ENCODE results near the gene HEXIM2. TPM values are rescaled to one million over a fixed set of nuclear protein-coding genes. Genes with fewer than 3 reads are reported as not detected.
A peak's percentile ranks its signal among the peaks of the same experiment; 100 is the strongest.

Gene HEXIM2, protein sequence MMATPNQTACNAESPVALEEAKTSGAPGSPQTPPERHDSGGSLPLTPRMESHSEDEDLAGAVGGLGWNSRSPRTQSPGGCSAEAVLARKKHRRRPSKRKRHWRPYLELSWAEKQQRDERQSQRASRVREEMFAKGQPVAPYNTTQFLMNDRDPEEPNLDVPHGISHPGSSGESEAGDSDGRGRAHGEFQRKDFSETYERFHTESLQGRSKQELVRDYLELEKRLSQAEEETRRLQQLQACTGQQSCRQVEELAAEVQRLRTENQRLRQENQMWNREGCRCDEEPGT
- 19.9 and 30.5 TPM in 2 replicates for total RNA-seq (2014; rRNA removed)
- percentile 53 among the genes with signal in this experiment for Bru-seq, nascent RNA
- percentile 58 among the genes with signal in this experiment for BruChase-seq, experiment 1, labeled RNA remaining after a 6-hour chase
- BruChase-seq, experiment 2, labeled RNA remaining after a 2-hour chase: percentile 51 among the genes with signal in this experiment
- long read RNA-seq, transcript HEXIM2-207 (3 exons, 1,246 nt): major isoform, 9 of 33 reads
- long read RNA-seq, transcript HEXIM2-204 (4 exons, 796 nt): minor isoform, 8 of 33 reads
- long read RNA-seq, partial matches to known transcripts: 6 of 33 reads
- long read RNA-seq, other reads (novel, unspliced or antisense): 8 of 33 reads

DNA sequence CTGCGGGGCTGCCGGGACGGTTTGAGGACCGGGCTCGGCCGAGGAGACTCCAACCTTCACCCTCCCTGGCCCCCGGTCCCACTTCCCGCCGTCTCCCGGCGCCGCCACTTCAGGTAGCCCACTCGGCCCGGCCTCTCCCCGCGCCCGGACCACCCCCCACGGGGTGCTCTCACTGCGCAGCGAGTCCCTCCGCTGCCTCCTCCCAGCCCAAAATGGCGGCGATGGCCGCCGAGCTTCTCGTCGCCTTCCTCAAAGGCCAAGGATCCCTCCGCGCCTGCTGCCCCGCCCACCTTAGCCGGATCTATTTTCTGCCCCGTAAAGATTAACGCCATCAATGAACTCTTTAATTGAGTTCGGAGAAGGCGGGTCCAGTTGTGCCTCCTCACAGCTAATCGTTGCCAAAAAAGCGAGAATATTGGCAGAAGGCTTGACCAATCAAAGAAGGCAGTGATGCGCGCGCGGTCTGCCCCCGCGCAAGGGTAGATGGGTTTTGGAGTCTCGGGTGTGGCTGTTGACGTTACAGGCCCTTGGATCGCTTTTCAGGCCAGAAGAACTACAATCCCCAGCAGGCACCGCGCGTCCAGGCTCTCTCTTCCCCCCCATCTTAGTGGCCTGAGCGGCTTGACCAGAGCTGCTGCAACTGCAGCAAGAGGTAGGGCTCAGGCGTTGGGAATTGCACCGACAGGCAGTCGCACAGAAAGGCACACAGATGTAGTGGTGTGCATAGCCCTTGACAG, at the start of gene HEXIM2:
TSS of gene HEXIM2 (plus strand) at position 588 of the 737 bp plus-strand sequence. CDS start 919 bp downstream, outside the sequence.
- H3K4me3 ChIP-seq (ENCODE audit: low read length): peak within 1 kb of the TSS; percentile 83
- DNase-seq: peak; percentile 100
- H3K4me2 ChIP-seq (ENCODE audit: low read length): peak within 1 kb of the TSS; percentile 83
- TF ChIP-seq EZH2phosphoT487 (IDR thresholded peaks at IDR 0.05; ENCODE audit: borderline replicate concordance, low read length) (no peak), EZH2 (IDR thresholded peaks at IDR 0.05; ENCODE audit: low read length, unreplicated experiment) (no peak)
- TF ChIP-seq, protein P1, sequence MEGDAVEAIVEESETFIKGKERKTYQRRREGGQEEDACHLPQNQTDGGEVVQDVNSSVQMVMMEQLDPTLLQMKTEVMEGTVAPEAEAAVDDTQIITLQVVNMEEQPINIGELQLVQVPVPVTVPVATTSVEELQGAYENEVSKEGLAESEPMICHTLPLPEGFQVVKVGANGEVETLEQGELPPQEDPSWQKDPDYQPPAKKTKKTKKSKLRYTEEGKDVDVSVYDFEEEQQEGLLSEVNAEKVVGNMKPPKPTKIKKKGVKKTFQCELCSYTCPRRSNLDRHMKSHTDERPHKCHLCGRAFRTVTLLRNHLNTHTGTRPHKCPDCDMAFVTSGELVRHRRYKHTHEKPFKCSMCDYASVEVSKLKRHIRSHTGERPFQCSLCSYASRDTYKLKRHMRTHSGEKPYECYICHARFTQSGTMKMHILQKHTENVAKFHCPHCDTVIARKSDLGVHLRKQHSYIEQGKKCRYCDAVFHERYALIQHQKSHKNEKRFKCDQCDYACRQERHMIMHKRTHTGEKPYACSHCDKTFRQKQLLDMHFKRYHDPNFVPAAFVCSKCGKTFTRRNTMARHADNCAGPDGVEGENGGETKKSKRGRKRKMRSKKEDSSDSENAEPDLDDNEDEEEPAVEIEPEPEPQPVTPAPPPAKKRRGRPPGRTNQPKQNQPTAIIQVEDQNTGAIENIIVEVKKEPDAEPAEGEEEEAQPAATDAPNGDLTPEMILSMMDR (conservative IDR thresholded peaks at IDR 0.05; ENCODE audit: low read depth, low read length): no peak
- no peaks in the 10 kb centered on the region for H4K20me1 ChIP-seq (ENCODE audit: low read length)
- H3K9ac ChIP-seq (ENCODE audit: low read length): peak within 1 kb of the TSS; percentile 99
- peak within 1 kb of the TSS; percentile 47 for H2AFZ ChIP-seq (ENCODE audit: low read length)
- H3K79me2 ChIP-seq (ENCODE audit: low read length): peaks cover 33% of the 10 kb centered on the region
- H3K9me2 ChIP-seq (replicated peaks; ENCODE audit: low read length): no peaks in the 10 kb centered on the region
- ChIA-PET CTCF (interaction anchor here (0.7 to 2.3 kb wide), 6 partner anchors 10 to 36 kb away, joined by 3 to 22 read pairs (median 14); partner anchors contain the start of genes ACBD4 and HEXIM1), POLR2A (ENCODE audit: unreplicated experiment) (interaction anchor here (0.6 to 2.7 kb wide), 11 partner anchors 9 to 1106 kb away, joined by 3 to 77 read pairs (median 8); partner anchors contain the start of genes HEXIM1 and MAP3K14)
- peak within 1 kb of the TSS; percentile 91 for H3K27ac ChIP-seq (ENCODE audit: low read length)
- no peaks in the 10 kb centered on the region for H3K27me3 ChIP-seq (ENCODE audit: low read length)
- peak; percentile 87 for ATAC-seq
- no peaks in the 10 kb centered on the region for H3K9me3 ChIP-seq (ENCODE audit: low read length)
- no peaks in the 10 kb centered on the region for H3F3A ChIP-seq (ENCODE audit: low read length, unreplicated experiment)
- intact Hi-C loops (cut with micrococcal nuclease): loop anchor here (1.0 kb wide), 2 partner anchors 10 to 13 kb away; partner anchors contain the start of gene HEXIM1
- no peaks in the 10 kb centered on the region for H3K36me3 ChIP-seq (ENCODE audit: low read depth, low read length)
- H3K4me1 ChIP-seq (ENCODE audit: insufficient read depth, low read length): peaks cover 39% of the 10 kb centered on the region
- BruUV-seq (replicated peaks): no TSS peak

DNA sequence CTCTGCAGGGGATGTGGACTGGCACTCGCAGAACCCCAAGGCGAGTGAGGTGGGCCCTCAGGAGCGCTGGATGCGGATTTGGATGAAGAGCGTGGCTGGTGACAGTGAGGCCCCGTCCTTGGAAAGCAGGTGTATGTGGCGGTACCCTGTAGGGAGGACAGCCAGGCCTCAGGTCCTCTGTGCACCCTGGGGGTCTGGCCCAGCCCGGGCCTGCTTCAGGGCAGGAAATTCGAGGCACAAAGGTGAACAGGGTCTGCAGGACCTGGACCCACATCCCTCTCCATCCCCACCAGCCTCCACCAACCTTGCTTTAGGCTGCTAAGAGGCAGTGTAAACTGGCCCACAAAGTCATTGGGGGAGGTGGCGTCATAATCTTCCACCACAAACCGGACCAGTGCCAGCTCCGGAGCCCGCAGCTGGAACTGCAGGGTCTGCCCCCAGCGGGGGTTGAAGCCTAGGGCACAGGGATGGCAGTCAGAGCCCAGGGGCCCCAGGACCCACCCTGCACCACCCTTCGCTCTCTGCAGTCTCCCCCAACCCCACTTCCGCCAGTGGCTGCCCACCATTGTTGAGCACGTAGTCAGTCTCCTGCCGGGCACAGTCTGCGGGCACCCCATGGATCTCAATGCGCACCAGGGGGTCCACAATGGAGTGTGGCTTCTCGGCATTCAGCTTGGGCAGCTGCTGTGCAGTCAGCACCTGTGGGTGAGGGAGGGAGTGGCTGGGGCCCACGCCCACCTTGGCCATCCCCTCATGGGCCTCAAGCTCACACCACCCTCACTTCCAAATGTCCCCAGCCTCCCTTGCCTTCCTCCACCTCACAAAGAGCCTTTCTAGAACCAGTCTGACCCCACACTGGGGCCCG, 48.9 kb upstream of the HEXIM2 start:
- H3K27ac ChIP-seq (ENCODE audit: low read length): no peak overlapping the region
- no peak for ATAC-seq
- CTCF ChIA-PET: no interaction called here

More for the DNA sequence above, 48.9 kb upstream of the HEXIM2 start:
- Histone ChIP-seq H3K9ac (ENCODE audit: low read length) (no peak overlapping the region), H3K4me2 (ENCODE audit: low read length) (no peak overlapping the region), H3F3A (ENCODE audit: low read length, unreplicated experiment) (no peaks in the 10 kb centered on the region), H3K36me3 (ENCODE audit: low read depth, low read length) (peaks cover 3% of the 10 kb centered on the region; the same call in 1 of the 2 replicates), H3K79me2 (ENCODE audit: low read length) (no peaks in the 10 kb centered on the region), H3K4me1 (ENCODE audit: insufficient read depth, low read length) (no peaks in the 10 kb centered on the region), H4K20me1 (ENCODE audit: low read length) (no peaks in the 10 kb centered on the region), H3K27me3 (ENCODE audit: low read length) (no peaks in the 10 kb centered on the region), H3K9me2 (replicated peaks; ENCODE audit: low read length) (no peaks in the 10 kb centered on the region), H3K9me3 (ENCODE audit: low read length) (no peaks in the 10 kb centered on the region), H2AFZ (ENCODE audit: low read length) (no peak overlapping the region), H3K4me3 (ENCODE audit: low read length) (no peak overlapping the region)
- TF ChIP-seq EZH2phosphoT487 (IDR thresholded peaks at IDR 0.05; ENCODE audit: borderline replicate concordance, low read length): no peak
- TF ChIP-seq, protein P1 (conservative IDR thresholded peaks at IDR 0.05; ENCODE audit: low read depth, low read length): no peak
- POLR2A ChIA-PET (ENCODE audit: unreplicated experiment): no interaction called here
- no peak for DNase-seq
- intact Hi-C loops (cut with micrococcal nuclease): no loop called here
- no TSS peak for BruUV-seq (replicated peaks)

Measured in PC-3 (cell line).